ENCODE measurements around the gene ZNF138.

DNA sequence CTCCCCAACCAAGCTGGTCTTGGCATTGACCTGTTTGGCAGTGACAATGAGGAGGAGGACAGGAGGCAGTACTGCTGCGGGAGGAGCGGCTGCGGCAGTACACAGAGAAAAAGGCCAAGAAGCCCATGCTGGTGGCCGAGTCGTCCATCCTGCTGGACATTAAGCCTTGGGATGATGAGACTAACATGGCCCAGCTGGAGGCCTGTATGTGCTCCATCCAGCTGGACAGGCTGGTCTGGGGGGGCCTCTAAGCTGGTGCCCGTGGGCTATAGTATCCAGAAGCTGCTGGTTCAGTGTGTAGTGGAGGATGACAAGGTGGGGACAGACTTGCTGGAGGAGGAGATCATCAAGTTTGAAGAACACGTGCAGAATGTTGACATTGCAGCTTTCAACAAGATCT lies 69.7 kb downstream of the ZNF138 start:
- TF ChIP-seq POLR2A (IDR thresholded peaks at IDR 0.05) = no peak
- TF ChIP-seq, protein P1, sequence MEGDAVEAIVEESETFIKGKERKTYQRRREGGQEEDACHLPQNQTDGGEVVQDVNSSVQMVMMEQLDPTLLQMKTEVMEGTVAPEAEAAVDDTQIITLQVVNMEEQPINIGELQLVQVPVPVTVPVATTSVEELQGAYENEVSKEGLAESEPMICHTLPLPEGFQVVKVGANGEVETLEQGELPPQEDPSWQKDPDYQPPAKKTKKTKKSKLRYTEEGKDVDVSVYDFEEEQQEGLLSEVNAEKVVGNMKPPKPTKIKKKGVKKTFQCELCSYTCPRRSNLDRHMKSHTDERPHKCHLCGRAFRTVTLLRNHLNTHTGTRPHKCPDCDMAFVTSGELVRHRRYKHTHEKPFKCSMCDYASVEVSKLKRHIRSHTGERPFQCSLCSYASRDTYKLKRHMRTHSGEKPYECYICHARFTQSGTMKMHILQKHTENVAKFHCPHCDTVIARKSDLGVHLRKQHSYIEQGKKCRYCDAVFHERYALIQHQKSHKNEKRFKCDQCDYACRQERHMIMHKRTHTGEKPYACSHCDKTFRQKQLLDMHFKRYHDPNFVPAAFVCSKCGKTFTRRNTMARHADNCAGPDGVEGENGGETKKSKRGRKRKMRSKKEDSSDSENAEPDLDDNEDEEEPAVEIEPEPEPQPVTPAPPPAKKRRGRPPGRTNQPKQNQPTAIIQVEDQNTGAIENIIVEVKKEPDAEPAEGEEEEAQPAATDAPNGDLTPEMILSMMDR (IDR thresholded peaks at IDR 0.05) = no peak
- TF ChIP-seq POLR2AphosphoS5 (IDR thresholded peaks at IDR 0.05) = no peak
